ENCODE measurements around the gene PSAT1. TPM values are rescaled to one million over a fixed set of nuclear protein-coding genes. Genes with fewer than 3 reads are reported as not detected.

The PSAT1 gene
- total and polyA plus RNA-seq, 2 of the 8 experiments (the other 6 are each of a cell fraction or from before 2014, with no cell fraction given), result 204 to 341 TPM

DNA sequence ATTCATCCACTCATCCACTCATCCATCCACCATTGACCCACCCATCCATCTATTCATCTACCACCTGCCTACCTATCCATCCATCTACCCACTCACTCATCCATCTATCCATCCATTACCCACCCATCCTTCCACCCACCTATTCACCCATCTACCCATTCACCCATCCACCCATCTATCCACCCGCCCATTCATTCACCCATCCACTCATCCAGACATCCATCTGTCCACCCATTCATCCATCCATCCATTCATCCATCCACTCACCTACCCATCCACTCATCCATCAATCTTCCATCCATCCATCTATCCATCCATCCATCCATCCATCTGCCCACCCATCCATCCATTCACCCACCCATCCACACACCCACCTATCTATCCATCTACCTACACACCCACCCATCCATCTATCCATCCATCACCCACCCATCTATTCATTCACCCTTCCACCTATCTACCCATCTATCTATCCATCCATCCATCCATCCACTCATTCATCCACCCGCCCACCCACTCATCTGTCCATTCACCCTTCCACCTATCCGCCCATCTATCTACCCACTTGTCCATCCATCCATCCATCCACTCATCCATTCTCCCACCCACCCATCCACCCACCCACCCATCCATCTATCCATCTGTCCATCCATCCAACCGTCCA lies 23.2 kb downstream of the PSAT1 start:
- Histone ChIP-seq H3K79me2 (ENCODE audit: control insufficient read depth in 1 of 2, insufficient read depth in 2 of 2, low read length in 2 of 2) (peaks cover 0 to 47% of the 10 kb centered on the region in 2 experiments; a peak in 2 of 4 replicates), H3K36me3 (ENCODE audit: control insufficient read depth in 2 of 4, insufficient read depth in 4 of 4, low read length in 3 of 4) (peaks cover 21 to 100% (median 77%) of the 10 kb centered on the region in 4 experiments), H3K18ac (ENCODE audit: extremely low read depth, low read length) (no peak overlapping the region), H3K14ac (ENCODE audit: insufficient read length) (no peak overlapping the region), H3K79me1 (ENCODE audit: low read depth, low read length) (peaks cover 6% of the 10 kb centered on the region), H3K4me2 (ENCODE audit: insufficient read depth in 1 of 2, low read depth in 2 of 2, low read length in 2 of 2) (no peak overlapping the region), H2BK12ac (ENCODE audit: low read depth, low read length) (no peak overlapping the region), H2BK15ac (ENCODE audit: low read length) (no peak overlapping the region), H3K27ac (ENCODE audit: low read depth, low read length) (no peak overlapping the region), H2AK5ac (ENCODE audit: low read depth, low read length) (no peak overlapping the region), H3K4ac (replicated peaks; ENCODE audit: insufficient read length, low read depth, low read length) (no peak overlapping the region), H3K9me3 (ENCODE audit: insufficient read depth in 2 of 2, low read depth in 1 of 2, low read length in 1 of 2) (no peaks in the 10 kb centered on the region), H3K56ac (replicated peaks; ENCODE audit: insufficient read length, low read depth, low read length) (no peak overlapping the region), H3K23me2 (ENCODE audit: low read depth, low read length) (peaks cover 8% of the 10 kb centered on the region; the same call in 1 of the 2 replicates), H4K5ac (ENCODE audit: insufficient read length, low read depth, low read length) (no peak overlapping the region), H2BK120ac (replicated peaks; ENCODE audit: low read depth, low read length) (no peak overlapping the region), H2AFZ (ENCODE audit: low read length) (no peak overlapping the region), H4K20me1 (replicated peaks in 1 of 2; ENCODE audit: control insufficient read depth in 1 of 2, insufficient read depth in 2 of 2, low read length in 2 of 2) (peaks cover 9 to 14% of the 10 kb centered on the region in 2 experiments), H3K9ac (replicated peaks in 1 of 4; ENCODE audit: extremely low read depth in 1 of 4, low read depth in 3 of 4, low read length in 3 of 4) (no peak overlapping the region), H2BK5ac (ENCODE audit: low read depth, low read length) (no peak overlapping the region), H3K4me1 (replicated peaks in 1 of 4; ENCODE audit: control insufficient read depth in 3 of 4, insufficient read depth in 4 of 4, low read length in 3 of 4) (peaks cover 0 to 2% (median 0%) of the 10 kb centered on the region in 4 experiments; a peak in 2 of 7 replicates), H4K91ac (replicated peaks; ENCODE audit: insufficient read length, low read length) (no peak overlapping the region), H3K4me3 (ENCODE audit: extremely low read depth in 1 of 4, insufficient read depth in 2 of 4, low read depth in 3 of 4, low read length in 4 of 4) (no peak overlapping the region), H3K27me3 (replicated peaks in 1 of 4; ENCODE audit: control insufficient read depth in 3 of 4, extremely low read depth in 1 of 4, insufficient read depth in 3 of 4, low read length in 3 of 4) (no peaks in the 10 kb centered on the region), H3K23ac (ENCODE audit: insufficient read length) (no peak overlapping the region), H4K8ac (ENCODE audit: extremely low read depth, insufficient read depth, low read length) (no peak overlapping the region), H2BK20ac (ENCODE audit: low read length) (no peak overlapping the region)
- WGBS, 2 experiments (ENCODE audit: extremely low coverage in 1 of 2, insufficient coverage in 1 of 2, insufficient read length in 1 of 2, insufficient replicate concordance in 2 of 2, low coverage in 1 of 2, low lambda C conversion rate in 2 of 2, missing lambda C conversion rate in 1 of 2), result 69% methylated on average over 4 of the region's 4 CpGs; no CpG with 5 or more reads in 1 of the 2 experiments
- peak in 1 of 2 experiments; percentile 6 for DNase-seq (ENCODE audit: low read depth in 1 of 2, low spot score in 2 of 2)
- ChIA-PET CTCF (ENCODE audit: partially characterized antibody) (no interaction called here), POLR2A (ENCODE audit: partially characterized antibody) (interaction anchor here (1.2 to 17.1 kb wide), 9 partner anchors 9 to 51 kb away, joined by 3 to 520 read pairs (median 9); partner anchors contain the start of gene PSAT1)
- FAIRE-seq, result no peak
- TF ChIP-seq CBX5 (IDR thresholded peaks at IDR 0.05; ENCODE audit: low read depth, low read length), result no peak
- peak in 1 of 2 experiments; percentile 23; a peak in 2 of 3 replicates for TF ChIP-seq POLR2A (IDR thresholded peaks at IDR 0.05; ENCODE audit: control extremely low read depth in 1 of 2, low read depth in 2 of 2, low read length in 2 of 2)

Measured in H1 (cell line).